Activated naive CD4-positive, alpha-beta T cell treated with anti-CD3 and anti-CD28 coated beads, Interleukin-2, amount 50 U/mL, for 16 hours (primary cell): ENCODE data around the gene IFITM1.
"Not testable (repeated sequence)": the region's sequence is repeated elsewhere in the genome, so short reads cannot be mapped to it uniquely, and the experiment has no call there.

Experiments used
- DNase-seq: peaks from one replicate; pipeline ENCODE4 v3.0.0-alpha.2; 2020

The IFITM1 gene

GRCh38 chr11:294780-295179 lies 19.1 kb upstream of the IFITM1 start:
- DNase-seq = peak; percentile 8

GRCh38 chr11:295351-296170 lies 18.3 kb upstream of the IFITM1 start:
- DNase-seq = peak; percentile 10

GRCh38 chr11:296171-297050 lies 17.4 kb upstream of the IFITM1 start:
- peak; percentile 8 for DNase-seq

GRCh38 chr11:297051-297585 lies 16.7 kb upstream of the IFITM1 start:
- DNase-seq = peak; percentile 10

GRCh38 chr11:297586-298405 lies 16.0 kb upstream of the IFITM1 start:
- DNase-seq = peak; percentile 15

GRCh38 chr11:298406-299065 lies 15.3 kb upstream of the IFITM1 start:
- peak; percentile 9 for DNase-seq

GRCh38 chr11:299081-299891 lies 14.6 kb upstream of the IFITM1 start, which contains the start of gene IFITM5:
Gene IFITM5 (minus strand): TSS chr11:299526. CDS start chr11:299490, 36 bp downstream.
- DNase-seq = peak; percentile 10

- DNase-seq = no peak
Measured at GRCh38 chr11:299951-300735, 13.7 kb upstream of the IFITM1 start.

- DNase-seq = no peak
Measured at GRCh38 chr11:303363-303762, 10.5 kb upstream of the IFITM1 start.

- no peak for DNase-seq
Measured at GRCh38 chr11:304061-304506, 9.8 kb upstream of the IFITM1 start.

- peak; percentile 65 for DNase-seq
Measured at GRCh38 chr11:304915-305843, 8.7 kb upstream of the IFITM1 start.

GRCh38 chr11:305844-306211 lies 8.0 kb upstream of the IFITM1 start:
- no peak for DNase-seq

- no peak for DNase-seq
Measured at GRCh38 chr11:306645-307371, 7.0 kb upstream of the IFITM1 start.

GRCh38 chr11:307766-308708 lies 5.8 kb upstream of the IFITM1 start, which contains the start of gene IFITM2:
Gene IFITM2 (plus strand): TSS chr11:307816. CDS start chr11:308193, 377 bp downstream.
- not testable (repeated sequence) for DNase-seq

- not testable (repeated sequence) for DNase-seq
Measured at GRCh38 chr11:308740-309665, 4.8 kb upstream of the IFITM1 start.
